Activated gamma-delta T cell treated with anti-CD3 and anti-CD28 coated beads, Interleukin-2, amount 50 U/mL, for 16 hours (primary cell): ENCODE results near the gene NCR3LG1.

Experiments used
- DNase-seq: peaks from one replicate; pipeline ENCODE4 v3.0.0-alpha.2; 2020; ENCODE audit warnings: low read depth

NCR3LG1 gene

GRCh38 chr11:17393472-17393871, 41.9 kb downstream of the NCR3LG1 start:
- no peak for DNase-seq

DNA sequence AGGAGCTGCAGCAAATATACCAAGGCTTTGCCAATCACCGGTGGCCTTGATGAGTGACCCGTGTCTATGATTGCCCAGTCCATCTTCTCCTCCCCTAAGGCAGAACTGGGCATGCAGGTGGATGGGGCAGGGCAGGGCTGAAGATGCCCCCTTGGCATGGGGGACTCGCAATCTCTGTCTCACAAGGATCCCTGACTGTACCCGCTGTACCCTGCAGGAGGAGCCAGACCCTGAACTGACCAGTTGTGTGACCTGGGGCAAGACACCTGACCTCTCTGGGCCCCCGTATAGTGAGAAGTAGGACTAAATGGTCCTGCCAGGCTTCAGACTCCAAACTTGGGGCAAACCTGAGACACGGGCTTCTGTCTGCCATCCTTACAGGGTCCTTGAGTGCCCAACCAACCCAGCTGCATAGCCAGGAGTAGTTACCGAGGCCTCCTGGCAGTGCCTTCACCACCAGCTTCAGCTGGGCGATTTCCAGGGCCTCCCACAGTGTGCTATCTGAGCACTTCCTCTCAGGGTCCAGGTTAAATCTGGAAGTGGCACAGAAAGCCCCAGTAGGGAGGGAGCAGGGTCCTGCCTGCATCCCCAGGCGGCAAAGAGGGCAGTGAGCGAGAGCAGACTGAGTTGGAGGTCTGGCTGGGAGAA, 43.3 kb downstream of the NCR3LG1 start:
- no peak for DNase-seq

- DNase-seq: no peak
Measured at GRCh38 chr11:17395554-17395961, 44.0 kb downstream of the NCR3LG1 start.

GRCh38 chr11:17395978-17396377, 44.4 kb downstream of the NCR3LG1 start:
- DNase-seq: no peak

DNA sequence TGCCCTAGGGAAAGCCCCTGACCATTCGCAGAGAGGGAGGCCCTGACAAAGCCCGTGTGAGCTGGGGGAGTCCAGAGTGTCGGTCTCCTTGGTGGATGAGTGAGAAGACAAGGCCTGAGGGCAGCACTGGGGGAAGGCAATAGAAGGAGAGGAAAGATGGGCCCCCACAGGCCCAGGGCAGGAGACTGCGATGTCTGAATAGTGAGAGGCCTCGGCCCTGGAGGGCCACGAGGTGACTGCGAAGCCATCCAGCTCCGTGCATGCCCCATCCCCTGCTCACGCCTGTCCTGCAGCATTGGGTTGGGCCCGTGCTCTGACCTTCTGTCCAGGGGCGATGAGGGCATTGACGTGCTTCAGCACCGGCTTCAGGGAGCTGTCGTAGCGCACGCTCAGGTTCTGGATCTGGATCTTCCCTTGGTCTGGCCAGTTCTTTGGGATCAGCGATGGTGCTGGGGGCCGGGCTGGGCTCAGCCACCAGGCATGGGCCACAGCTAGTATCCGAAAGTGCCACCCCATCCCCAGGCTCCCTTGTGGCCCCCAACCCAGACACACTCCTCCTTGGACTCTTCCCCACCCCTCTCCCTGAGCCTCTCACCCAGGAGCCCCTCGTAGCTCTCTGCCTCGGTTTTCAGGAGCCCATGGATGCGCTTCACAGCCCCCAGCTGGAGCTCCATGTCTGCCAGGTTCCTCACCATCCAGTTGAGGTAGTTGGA, 45.2 kb downstream of the NCR3LG1 start:
- DNase-seq: no peak

DNA sequence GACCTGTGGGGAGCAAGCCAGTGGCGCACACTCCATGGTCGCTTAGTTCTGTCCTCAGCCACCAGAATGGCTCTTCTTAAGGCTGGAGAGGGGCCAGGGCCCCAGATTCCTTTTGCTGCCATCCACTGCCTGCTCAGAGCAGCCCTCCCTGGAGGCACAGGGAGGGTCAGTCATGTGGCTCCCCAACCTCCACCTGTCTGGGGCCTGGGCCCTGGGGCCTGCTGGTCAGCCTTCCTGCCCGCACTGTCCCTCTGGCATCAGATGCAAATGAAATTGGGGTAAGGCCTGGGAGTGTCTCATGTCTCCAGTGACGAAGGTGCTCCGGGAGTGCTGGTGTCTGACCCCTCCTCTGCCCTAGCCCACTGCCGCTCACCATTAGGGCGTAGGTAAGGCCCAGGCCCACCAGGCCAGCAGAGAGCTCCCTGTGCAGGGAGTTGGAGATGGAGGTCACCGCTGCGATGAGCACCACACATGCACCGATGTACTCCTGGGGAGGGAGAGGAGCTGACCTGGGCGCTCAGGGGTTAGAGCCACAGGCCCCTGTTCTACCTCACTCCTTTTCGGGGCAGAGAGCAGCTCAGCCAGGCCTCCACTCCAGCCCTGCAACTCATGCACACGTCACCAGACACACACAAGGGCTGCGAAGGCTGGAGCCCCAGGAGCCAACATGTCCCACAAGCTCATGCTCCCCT, 45.9 kb downstream of the NCR3LG1 start:
- no peak for DNase-seq

- DNase-seq: no peak
Measured at GRCh38 chr11:17399236-17399635, 47.6 kb downstream of the NCR3LG1 start.

DNA sequence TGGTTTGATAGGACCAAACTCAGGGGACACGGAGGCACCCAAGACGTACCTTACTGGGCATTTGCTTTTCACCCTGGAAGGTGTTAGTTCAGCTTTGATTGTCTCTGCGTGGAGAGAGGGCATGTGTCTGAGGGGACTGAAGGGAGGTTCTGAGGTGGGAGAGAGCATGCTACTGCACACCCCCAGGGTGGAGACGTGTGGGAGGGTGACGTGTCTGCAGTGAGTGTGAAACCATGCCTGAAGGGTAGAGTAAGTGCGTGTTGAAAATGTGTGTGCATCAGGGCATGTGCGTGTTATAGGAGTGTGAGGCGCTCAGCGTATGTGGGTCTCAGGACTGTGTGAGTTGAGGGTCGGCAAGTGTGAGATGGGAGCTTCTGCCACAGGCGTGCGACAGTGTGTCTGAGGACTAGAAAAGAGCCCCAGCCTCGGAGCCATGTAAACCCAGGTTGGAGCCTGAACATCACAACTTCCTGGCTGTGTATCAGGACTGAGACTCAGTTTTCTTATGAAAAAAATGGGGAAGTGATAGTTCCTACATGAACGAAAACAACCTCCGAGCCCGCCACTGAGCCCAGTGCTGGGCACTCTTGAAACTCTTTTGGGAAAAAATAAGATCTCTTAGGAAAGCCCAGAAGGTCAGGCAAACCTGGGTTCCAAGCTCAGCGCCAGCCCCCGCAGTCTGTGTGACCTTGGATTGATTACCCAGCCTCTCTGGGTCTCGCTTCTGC, 48.6 kb downstream of the NCR3LG1 start:
- DNase-seq: no peak

- no peak for DNase-seq
Measured at GRCh38 chr11:17401316-17401715, 49.7 kb downstream of the NCR3LG1 start.

DNA sequence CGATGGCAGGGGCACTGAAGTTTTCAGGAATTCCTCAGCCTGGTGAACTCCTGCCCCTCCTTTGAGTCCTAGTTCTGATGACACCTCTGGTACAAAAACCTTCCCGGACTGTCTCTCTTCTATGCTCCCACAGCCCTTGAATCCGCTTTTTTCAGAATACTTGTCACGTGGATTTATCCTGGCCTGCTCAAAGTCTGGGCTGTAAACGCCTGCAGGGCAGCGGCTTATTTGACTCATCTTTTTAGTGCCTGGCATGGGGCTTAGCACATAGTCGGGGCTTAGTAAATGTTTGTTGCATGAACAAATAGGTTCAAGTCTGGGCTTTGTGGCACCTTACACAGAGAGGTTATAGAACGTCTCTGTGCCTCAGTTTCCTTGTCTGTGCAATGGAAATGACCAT, 50.2 kb downstream of the NCR3LG1 start:
- DNase-seq: no peak

DNA sequence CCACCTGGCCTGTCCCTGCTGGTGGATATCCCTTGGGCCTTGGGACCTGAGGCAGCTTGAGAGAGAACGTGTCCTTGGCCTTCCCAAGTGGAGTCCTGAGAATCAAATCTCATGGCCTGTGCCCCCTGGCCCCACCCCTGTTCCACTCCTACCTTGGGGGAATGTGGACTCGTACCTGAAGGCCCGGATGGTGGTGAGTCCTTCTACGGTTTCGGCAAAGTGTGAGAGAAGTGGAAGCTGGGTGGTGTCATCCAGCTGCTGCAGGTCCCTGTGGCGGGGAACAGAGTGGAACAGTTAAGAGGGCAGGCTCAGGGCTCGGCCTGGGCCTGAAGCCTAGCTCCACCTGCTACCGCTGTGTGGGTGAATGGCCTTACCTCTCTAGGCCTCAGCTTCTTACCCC, 50.9 kb downstream of the NCR3LG1 start:
- DNase-seq: no peak

GRCh38 chr11:17403980-17404759, 52.6 kb downstream of the NCR3LG1 start:
- no peak for DNase-seq

DNA sequence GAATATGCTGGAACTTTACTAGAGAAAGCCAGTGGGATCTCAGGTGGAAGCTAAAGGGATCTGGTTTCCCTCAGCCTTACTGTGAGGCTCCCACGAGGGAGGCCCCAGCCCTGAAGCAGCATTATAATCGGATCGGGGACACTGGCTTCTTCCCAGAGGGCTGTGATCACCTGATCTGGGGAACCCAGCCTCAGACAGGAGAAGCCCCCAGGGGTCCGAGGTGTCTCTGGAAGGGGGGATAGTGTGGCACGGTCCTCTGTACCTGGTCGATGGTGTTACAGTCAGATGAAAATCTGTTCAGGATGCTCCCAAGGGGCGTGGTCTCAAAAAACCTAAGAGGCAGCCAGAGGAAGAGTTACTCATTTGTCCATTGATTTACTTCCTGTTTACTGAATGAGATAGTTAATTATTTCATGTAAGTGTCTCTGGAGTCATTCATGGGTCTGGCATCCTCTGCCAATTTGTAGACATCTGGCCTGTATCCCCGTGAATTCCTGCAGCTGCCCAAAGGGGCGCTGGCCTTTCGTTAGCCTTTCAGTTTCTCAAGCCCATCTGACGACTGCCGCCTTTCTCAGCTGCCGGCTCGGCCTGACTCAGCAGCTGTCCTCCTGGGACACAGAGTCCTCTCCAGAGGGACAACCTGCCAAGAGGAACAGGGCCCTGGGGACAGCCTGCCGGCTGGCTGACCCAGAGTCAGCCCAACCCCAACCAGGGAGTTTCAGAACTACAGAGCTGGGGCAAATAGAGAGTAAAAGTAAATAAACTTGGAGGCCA, 53.8 kb downstream of the NCR3LG1 start:
- no peak for DNase-seq

- no peak for DNase-seq
Measured at GRCh38 chr11:17406082-17406817, 54.6 kb downstream of the NCR3LG1 start.

DNA sequence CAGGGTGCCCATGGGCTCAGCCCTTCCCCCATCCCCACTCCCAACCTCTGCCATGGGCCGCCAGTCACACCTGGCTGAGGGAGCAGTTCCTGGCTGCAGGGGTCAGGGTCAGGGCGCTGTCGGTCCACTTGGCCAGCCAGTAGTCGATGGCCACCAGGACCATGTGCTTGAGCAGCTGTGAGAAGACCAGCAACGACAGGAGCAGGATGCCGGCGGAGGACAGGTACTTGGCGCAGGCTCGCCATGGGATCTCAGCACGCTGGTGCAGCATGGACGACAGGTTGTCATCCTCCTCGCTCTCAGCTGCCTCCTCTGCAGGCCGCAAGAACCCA, 55.2 kb downstream of the NCR3LG1 start:
- no peak for DNase-seq

- no peak for DNase-seq
Measured at GRCh38 chr11:17407575-17407974, 56.0 kb downstream of the NCR3LG1 start.

- DNase-seq: no peak
Measured at GRCh38 chr11:17408026-17408425, 56.4 kb downstream of the NCR3LG1 start.

GRCh38 chr11:17408641-17409040, 57.0 kb downstream of the NCR3LG1 start:
- DNase-seq: no peak

- DNase-seq: no peak
Measured at GRCh38 chr11:17410606-17411379, 59.2 kb downstream of the NCR3LG1 start.

GRCh38 chr11:17411418-17411817, 59.8 kb downstream of the NCR3LG1 start:
- DNase-seq: no peak
